Measurements from ENCODE around the gene TTLL11. TPM values are rescaled to one million over a fixed set of nuclear protein-coding genes. Genes with fewer than 3 reads are reported as not detected.

The TTLL11 gene
- total RNA-seq, 4 donors from 2014 or later: 7.9 to 14.4 (median 9.7) TPM

DNA sequence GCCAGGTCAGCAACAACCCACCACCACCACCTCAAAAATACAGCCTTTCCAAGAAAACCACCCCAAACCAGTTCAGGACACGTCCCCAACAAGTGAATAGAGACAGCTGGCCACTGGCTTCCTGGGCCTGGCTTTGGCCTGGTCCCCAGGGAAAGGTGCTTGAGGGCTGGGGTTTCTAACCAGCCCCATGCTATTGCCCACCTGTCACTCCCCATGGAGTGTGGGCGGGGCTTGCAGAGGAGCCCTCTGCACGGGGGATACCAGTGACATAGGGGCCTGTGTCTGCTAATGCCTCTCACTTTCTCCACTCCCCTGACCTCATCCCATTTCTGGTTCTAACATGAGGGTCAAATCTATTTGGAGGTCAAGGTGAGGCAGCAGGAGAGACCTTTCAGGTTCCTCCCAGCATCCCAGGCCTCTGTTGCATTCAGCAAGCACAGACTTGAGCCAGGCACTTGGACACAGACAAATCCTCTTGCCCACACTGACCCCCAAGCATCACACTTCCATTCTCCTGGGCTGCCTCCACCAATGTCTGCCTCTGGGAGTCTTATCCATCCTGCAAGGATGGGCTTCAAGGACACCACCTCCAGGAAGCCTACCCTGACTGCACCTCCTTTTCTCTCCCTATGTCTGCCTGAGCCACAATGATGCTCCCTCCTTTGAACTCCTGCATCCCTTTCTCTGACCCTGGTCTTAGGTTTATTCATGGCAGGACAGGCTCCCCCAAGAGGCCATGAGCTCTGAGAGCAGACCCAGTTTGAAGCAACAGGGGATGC, 16.1 kb upstream of the TTLL11 start:
- no peak overlapping the region for H3K4me3 ChIP-seq (replicated peaks in 1 of 3)
- intact Hi-C loops (cut with DNase I): no loop called here
- no peak for DNase-seq
- no peaks in the 10 kb centered on the region for H3K4me1 ChIP-seq
- H3K36me3 ChIP-seq: no peaks in the 10 kb centered on the region
- H3K27me3 ChIP-seq: no peaks in the 10 kb centered on the region
- TF ChIP-seq, protein P1, sequence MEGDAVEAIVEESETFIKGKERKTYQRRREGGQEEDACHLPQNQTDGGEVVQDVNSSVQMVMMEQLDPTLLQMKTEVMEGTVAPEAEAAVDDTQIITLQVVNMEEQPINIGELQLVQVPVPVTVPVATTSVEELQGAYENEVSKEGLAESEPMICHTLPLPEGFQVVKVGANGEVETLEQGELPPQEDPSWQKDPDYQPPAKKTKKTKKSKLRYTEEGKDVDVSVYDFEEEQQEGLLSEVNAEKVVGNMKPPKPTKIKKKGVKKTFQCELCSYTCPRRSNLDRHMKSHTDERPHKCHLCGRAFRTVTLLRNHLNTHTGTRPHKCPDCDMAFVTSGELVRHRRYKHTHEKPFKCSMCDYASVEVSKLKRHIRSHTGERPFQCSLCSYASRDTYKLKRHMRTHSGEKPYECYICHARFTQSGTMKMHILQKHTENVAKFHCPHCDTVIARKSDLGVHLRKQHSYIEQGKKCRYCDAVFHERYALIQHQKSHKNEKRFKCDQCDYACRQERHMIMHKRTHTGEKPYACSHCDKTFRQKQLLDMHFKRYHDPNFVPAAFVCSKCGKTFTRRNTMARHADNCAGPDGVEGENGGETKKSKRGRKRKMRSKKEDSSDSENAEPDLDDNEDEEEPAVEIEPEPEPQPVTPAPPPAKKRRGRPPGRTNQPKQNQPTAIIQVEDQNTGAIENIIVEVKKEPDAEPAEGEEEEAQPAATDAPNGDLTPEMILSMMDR (IDR thresholded peaks at IDR 0.05): no peak
- TF ChIP-seq POLR2A (IDR thresholded peaks at IDR 0.05): no peak
- no peak overlapping the region for H3K27ac ChIP-seq
- H3K9me3 ChIP-seq: no peaks in the 10 kb centered on the region
- 77 to 96% methylated on average over 3 of the region's 3 CpGs for WGBS, 2 donors

DNA sequence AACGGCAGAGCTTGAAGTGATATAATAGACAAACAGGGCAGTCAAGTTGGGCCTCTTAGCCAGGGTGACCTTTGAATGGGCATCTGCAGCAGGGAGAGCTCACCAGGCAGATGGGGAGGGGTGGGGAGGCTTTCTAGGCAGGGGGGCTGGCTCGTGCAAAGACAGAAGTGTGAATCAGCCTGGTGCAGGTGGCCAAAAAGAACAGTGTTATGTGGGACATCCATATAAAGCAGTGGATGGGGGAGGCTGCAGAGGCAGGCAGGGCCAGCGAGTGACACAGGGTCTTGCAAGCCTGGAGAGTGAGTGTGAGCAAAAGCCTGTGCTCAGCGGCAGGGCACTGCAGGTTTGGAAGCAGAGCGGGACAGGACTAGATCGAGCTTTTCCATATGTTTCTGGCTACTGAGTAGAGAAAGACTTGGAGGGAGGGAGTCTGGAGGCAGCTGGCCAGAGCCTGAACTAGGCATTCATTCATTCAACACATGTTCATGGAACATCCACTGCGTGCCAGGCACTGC, 14.2 kb upstream of the TTLL11 start:
- 75% methylated on average over 7 of the region's 7 CpGs for WGBS, 2 donors
- no peak overlapping the region for H3K27ac ChIP-seq
- H3K36me3 ChIP-seq: no peaks in the 10 kb centered on the region

DNA sequence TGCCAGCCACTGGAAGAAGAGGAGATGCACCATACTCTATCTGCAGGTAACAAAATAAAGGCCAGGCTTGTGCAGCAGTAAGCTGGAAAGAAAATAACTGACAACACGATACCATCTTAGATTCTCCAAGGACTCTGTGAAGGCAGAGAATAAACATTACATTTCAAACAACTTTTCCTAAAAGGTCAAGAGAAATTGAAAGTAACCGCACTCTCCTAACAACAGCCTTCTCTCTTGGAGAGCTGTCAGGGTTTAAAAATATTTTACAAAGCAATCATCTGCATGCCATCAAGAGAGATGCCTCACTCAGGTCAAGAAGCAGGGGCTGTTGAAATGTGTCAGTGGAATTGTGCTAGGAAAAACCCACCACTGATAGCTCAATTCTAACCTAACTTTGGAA, 13.5 kb upstream of the TTLL11 start:
- Histone ChIP-seq H3K36me3 (no peaks in the 10 kb centered on the region), H3K4me3 (replicated peaks in 1 of 3) (no peak overlapping the region), H3K4me1 (no peaks in the 10 kb centered on the region), H3K9me3 (no peaks in the 10 kb centered on the region), H3K27me3 (no peaks in the 10 kb centered on the region), H3K27ac (no peak overlapping the region)
- DNase-seq: no peak
- 38 to 45% methylated on average over 2 of the region's 2 CpGs for WGBS, 2 donors
- intact Hi-C loops (cut with DNase I): no loop called here
- TF ChIP-seq, protein P1 (IDR thresholded peaks at IDR 0.05): no peak
- TF ChIP-seq POLR2A (IDR thresholded peaks at IDR 0.05): no peak

More for the DNA sequence above, 14.2 kb upstream of the TTLL11 start:
- Histone ChIP-seq H3K4me3 (replicated peaks in 1 of 3) (no peak overlapping the region), H3K9me3 (no peaks in the 10 kb centered on the region), H3K4me1 (no peaks in the 10 kb centered on the region), H3K27me3 (no peaks in the 10 kb centered on the region)
- TF ChIP-seq POLR2A (IDR thresholded peaks at IDR 0.05): no peak
- TF ChIP-seq, protein P1 (IDR thresholded peaks at IDR 0.05): no peak
- intact Hi-C loops (cut with DNase I): no loop called here
- DNase-seq: no peak

DNA sequence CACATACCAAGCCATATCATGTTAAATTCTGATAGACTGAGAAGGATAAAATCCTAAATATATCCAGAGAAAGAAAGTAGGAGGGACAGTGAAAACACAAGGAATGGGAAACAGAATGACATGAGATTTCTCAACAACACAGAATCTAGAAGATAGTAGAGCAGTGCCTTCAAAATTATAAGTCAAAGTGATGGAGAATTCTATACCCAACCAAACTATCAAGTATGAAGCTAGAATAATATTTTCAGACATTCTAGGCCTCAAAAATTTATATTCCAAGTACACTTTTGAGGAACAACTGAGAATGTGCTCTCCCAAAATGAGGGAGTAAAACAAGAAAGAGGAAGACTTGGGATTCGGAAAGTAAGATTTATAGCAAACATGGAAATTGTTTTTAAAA, 10.9 kb upstream of the TTLL11 start:
- no peaks in the 10 kb centered on the region for H3K27me3 ChIP-seq
- H3K4me3 ChIP-seq (replicated peaks in 1 of 3): no peak overlapping the region
- no peak for DNase-seq
- H3K27ac ChIP-seq: no peak overlapping the region
- no peaks in the 10 kb centered on the region for H3K36me3 ChIP-seq
- intact Hi-C loops (cut with DNase I): no loop called here
- 98 to 100% methylated on average over 1 of the region's 1 CpG for WGBS, 2 donors
- H3K4me1 ChIP-seq: no peaks in the 10 kb centered on the region
- no peaks in the 10 kb centered on the region for H3K9me3 ChIP-seq
- TF ChIP-seq, protein P1 (IDR thresholded peaks at IDR 0.05): no peak
- TF ChIP-seq POLR2A (IDR thresholded peaks at IDR 0.05): no peak

DNA sequence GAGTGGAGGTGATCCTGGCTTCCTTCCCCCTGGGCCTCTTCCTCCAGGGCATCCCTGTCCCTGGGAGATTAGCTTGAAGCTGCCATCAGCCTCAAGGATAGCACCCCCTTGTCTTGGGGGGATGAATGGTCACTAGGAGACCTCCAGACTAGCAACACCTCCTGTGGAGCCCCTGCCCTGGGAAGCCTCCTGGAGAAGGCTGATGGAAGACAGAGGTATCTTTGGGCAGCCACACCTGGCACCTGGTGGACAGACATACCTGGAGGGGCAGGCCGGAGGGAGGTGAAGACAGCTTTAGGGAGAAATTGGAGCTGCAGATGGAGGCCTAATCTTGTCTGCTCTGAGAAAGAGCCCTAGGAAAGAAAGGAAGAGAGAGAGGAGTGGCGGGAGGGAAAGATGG, 9.0 kb upstream of the TTLL11 start:
- no peaks in the 10 kb centered on the region for H3K4me1 ChIP-seq
- TF ChIP-seq POLR2A (IDR thresholded peaks at IDR 0.05): no peak
- TF ChIP-seq, protein P1 (IDR thresholded peaks at IDR 0.05): no peak
- WGBS, 2 donors: 93 to 100% methylated on average over 2 of the region's 2 CpGs
- no peaks in the 10 kb centered on the region for H3K36me3 ChIP-seq
- no peak overlapping the region for H3K27ac ChIP-seq
- no peaks in the 10 kb centered on the region for H3K9me3 ChIP-seq
- no peak overlapping the region for H3K4me3 ChIP-seq (replicated peaks in 1 of 3)
- H3K27me3 ChIP-seq: no peaks in the 10 kb centered on the region
- no peak for DNase-seq
- intact Hi-C loops (cut with DNase I): no loop called here
